Lung (tissue), 12 donors: ENCODE results near the gene CASKIN2. TPM values are rescaled to one million over a fixed set of nuclear protein-coding genes. Genes with fewer than 3 reads are reported as not detected.

Experiments
- ATAC-seq: fragments of 200-7000 bp; cut with Tn5 transposase; one replicate; pipeline ENCODE4 v1.9.1; 2020; ENCODE audit warnings: moderate number of reproducible peaks; ENCODE audit not compliant: insufficient read depth, low FRiP score
- DNase-seq, 3 donors: peaks; one replicate each; pipeline ENCODE4 v3.0.0-alpha.2; 2013 to 2017
- H3K27ac ChIP-seq, 2 donors: one replicate each; pipeline ENCODE4 v1.5.1; 2013; ENCODE audit warnings: mild to moderate bottlenecking in 2 of 2, moderate library complexity in 2 of 2, control low read depth in 1 of 2, inconsistent platforms in 1 of 2, low read depth in 1 of 2, low read length in 1 of 2
- H3K27me3 ChIP-seq, 3 donors: one replicate each; pipeline ENCODE4 v1.5.1; 2013; ENCODE audit warnings: low read length in 2 of 3; ENCODE audit not compliant: control insufficient read depth in 3 of 3, insufficient read depth in 3 of 3
- H3K36me3 ChIP-seq, 4 donors: one replicate each; pipeline ENCODE4 v1.5.1; 2013; ENCODE audit warnings: low read length in 4 of 4, mild to moderate bottlenecking in 1 of 4, moderate library complexity in 1 of 4; ENCODE audit not compliant: control insufficient read depth in 4 of 4, insufficient read depth in 4 of 4
- H3K4me1 ChIP-seq, 5 donors: one replicate each; pipeline ENCODE4 v1.5.1; 2013; ENCODE audit warnings: low read length in 5 of 5, mild to moderate bottlenecking in 2 of 5, moderate library complexity in 1 of 5; ENCODE audit not compliant: control insufficient read depth in 5 of 5, insufficient read depth in 5 of 5
- H3K4me3 ChIP-seq: one replicate; pipeline ENCODE4 v1.5.1; 2013; ENCODE audit warnings: mild to moderate bottlenecking, control low read depth, moderate library complexity
- H3K9ac ChIP-seq, 2 donors: one replicate each; pipeline ENCODE4 v1.5.1; 2013; ENCODE audit warnings: low read length in 2 of 2, control low read depth in 1 of 2; ENCODE audit not compliant: insufficient read depth in 1 of 2
- H3K9me3 ChIP-seq, 4 donors: one replicate each; pipeline ENCODE4 v1.5.1; 2013; ENCODE audit warnings: low read length in 3 of 4, mild to moderate bottlenecking in 1 of 4, moderate library complexity in 1 of 4; ENCODE audit not compliant: control insufficient read depth in 4 of 4, insufficient read depth in 3 of 4
- WGBS, 2 donors: extraction: QIAGEN DNeasy Blood & Tissue Kit; methylation state at CpG; one replicate each; pipeline ENCODE4 v1.1.7; 2013; 5-methylcytosine and 5-hydroxymethylcytosine counted together
- polyA plus RNA-seq, 2 donors: library from polyadenylated mRNA; stranded (reverse); fragments of 200-250 nt; gene quantifications; one replicate each; pipeline ENCODE4 v1.2.1, GENCODE V29; 2013
- total RNA-seq, 2 donors: library from RNA; depleted of rRNA in 1 of 2; stranded (reverse); fragments of >200 nt in 1 of 2; gene quantifications; one replicate each; pipeline ENCODE4 v1.2.1, GENCODE V29; 2014 to 2021
- TF ChIP-seq, protein P1 (sequence below): IDR thresholded peaks from 2 replicates; pipeline ENCODE4 v1.5.1; 2012; ENCODE audit warnings: mild to moderate bottlenecking; ENCODE audit errors: control extremely low read depth, extremely low read depth
- donor health status: control.
- donor health status: control.
- donor health status: Bipolar disorder and iron deficiency.
- donor health status: healthy.
- donor health status: DM: yes; HTN: yes; CAD: no.

The CASKIN2 gene
- total and polyA plus RNA-seq, 4 donors, result 22.3 to 81.5 (median 35.1) TPM

DNA sequence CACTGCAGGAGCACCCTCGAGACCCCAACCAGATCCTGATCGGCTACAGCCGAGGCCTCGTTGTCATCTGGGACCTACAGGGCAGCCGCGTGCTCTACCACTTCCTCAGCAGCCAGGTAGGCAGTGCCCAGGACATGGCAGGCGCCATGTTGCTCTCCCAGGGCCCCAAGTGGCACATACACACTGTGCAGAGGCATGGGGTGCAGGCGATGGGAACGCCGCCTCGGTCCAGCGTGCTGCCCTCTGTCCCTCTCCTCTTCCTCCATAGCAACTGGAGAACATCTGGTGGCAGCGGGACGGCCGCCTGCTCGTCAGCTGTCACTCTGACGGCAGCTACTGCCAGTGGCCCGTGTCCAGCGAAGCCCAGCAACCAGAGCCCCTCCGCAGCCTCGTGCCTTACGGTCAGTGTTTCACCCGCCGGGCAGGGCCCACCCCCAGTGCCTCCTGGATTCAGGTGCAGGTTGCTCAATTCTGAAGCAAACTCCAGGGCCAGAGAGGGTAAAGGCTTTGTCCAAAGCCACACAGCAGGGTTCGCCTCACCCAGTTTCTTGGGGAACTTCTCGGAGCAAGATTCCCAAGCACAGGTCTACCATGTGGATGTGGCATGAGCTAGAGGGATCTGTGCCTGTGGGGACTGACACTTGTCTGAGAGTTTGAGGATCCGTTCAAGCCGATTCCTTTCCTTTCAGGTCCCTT is 47.9 kb upstream of the CASKIN2 start:
- no peaks in the 10 kb centered on the region for H3K9me3 ChIP-seq
- H3K27ac ChIP-seq, result no peak overlapping the region
- ATAC-seq (no peak), DNase-seq (no peak)
- peaks cover 0 to 4% (median 0%) of the 10 kb centered on the region in 5 donors for H3K4me1 ChIP-seq
- TF ChIP-seq, protein P1, sequence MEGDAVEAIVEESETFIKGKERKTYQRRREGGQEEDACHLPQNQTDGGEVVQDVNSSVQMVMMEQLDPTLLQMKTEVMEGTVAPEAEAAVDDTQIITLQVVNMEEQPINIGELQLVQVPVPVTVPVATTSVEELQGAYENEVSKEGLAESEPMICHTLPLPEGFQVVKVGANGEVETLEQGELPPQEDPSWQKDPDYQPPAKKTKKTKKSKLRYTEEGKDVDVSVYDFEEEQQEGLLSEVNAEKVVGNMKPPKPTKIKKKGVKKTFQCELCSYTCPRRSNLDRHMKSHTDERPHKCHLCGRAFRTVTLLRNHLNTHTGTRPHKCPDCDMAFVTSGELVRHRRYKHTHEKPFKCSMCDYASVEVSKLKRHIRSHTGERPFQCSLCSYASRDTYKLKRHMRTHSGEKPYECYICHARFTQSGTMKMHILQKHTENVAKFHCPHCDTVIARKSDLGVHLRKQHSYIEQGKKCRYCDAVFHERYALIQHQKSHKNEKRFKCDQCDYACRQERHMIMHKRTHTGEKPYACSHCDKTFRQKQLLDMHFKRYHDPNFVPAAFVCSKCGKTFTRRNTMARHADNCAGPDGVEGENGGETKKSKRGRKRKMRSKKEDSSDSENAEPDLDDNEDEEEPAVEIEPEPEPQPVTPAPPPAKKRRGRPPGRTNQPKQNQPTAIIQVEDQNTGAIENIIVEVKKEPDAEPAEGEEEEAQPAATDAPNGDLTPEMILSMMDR, result no peak
- 93 to 94% methylated on average over 25 to 28 of the region's 28 CpGs for WGBS, 2 donors
- H3K27me3 ChIP-seq, result no peaks in the 10 kb centered on the region
- peaks cover 0 to 47% (median 0%) of the 10 kb centered on the region in 4 donors for H3K36me3 ChIP-seq
- H3K4me3 ChIP-seq, result no peak overlapping the region
- H3K9ac ChIP-seq, result no peak overlapping the region

DNA sequence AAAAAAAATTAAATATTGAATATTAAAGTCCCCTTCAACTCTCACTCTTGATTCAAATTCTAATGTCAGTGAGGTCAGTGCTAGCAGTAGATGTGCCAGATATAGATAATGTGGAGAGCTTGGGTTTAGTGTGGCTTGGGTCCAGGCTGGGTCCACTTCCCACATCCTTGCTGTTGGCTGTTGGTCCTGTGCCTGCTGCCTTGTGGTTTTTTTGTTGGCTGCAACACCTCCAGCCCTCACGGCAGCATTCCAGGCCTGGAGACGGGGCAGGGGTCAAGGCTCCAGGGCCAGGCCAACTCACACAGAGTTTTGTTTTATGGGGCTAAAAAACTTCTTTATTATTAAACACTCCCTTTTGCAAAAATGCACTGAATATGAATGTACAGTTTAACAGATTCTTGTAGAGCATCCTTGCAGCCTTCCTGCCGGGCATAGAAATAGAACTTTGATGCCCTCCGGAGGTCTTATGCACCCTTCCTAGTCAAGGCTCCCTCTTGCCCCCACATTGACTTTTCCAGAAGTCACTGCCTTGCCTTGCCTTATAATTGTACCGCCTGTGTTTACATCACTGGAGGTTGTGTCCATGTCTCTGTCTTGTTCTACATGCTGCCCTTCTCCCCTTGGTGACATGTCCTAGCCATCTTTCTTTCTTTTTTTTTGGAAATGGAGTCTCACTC is 46.7 kb upstream of the CASKIN2 start:
- no peak overlapping the region for H3K9ac ChIP-seq
- no peak overlapping the region for H3K4me3 ChIP-seq
- no peaks in the 10 kb centered on the region for H3K27me3 ChIP-seq
- no peak for ATAC-seq
- H3K4me1 ChIP-seq, result peaks cover 0 to 15% (median 0%) of the 10 kb centered on the region in 5 donors
- WGBS, 2 donors, result 72 to 83% methylated on average over 5 of the region's 5 CpGs
- no peaks in the 10 kb centered on the region for H3K9me3 ChIP-seq
- TF ChIP-seq, protein P1, result no peak
- H3K36me3 ChIP-seq, result peaks cover 0 to 45% (median 0%) of the 10 kb centered on the region in 4 donors
- no peak overlapping the region for H3K27ac ChIP-seq
- no peak for DNase-seq

GRCh38 chr17:75559958-75560533 is 44.7 kb upstream of the CASKIN2 start:
- Histone ChIP-seq H3K4me3 (no peak overlapping the region), H3K4me1 (peaks cover 0 to 19% (median 4%) of the 10 kb centered on the region in 5 donors), H3K27me3 (no peaks in the 10 kb centered on the region), H3K36me3 (peaks cover 0 to 34% (median 0%) of the 10 kb centered on the region in 4 donors), H3K9ac (no peak overlapping the region), H3K27ac (no peak overlapping the region), H3K9me3 (no peaks in the 10 kb centered on the region)
- ATAC-seq, result no peak
- TF ChIP-seq, protein P1, result no peak
- 88 to 91% methylated on average over 9 of the region's 9 CpGs for WGBS, 2 donors
- no peak for DNase-seq
